GM18526 (cell line): Measurements from ENCODE around the gene SPOPL.

Experiments used
- POLR2A ChIP-seq: IDR thresholded peaks from 3 replicates; pipeline ENCODE4 v1.6.1; 2011; ENCODE audit not compliant: insufficient read length; ENCODE audit errors: extremely low read depth

The SPOPL gene

GRCh38 chr2:138490673-138491494, 10.7 kb upstream of the SPOPL start:
- no peak for TF ChIP-seq POLR2A

- no peak for TF ChIP-seq POLR2A
Observed at GRCh38 chr2:138491495-138491862, 10.1 kb upstream of the SPOPL start.

- TF ChIP-seq POLR2A = no peak
Observed at GRCh38 chr2:138492160-138492559, 9.4 kb upstream of the SPOPL start.

GRCh38 chr2:138493334-138493733, 8.2 kb upstream of the SPOPL start:
- TF ChIP-seq POLR2A = no peak

GRCh38 chr2:138494265-138494966, 7.2 kb upstream of the SPOPL start:
- TF ChIP-seq POLR2A = no peak

GRCh38 chr2:138495384-138495783, 6.2 kb upstream of the SPOPL start:
- TF ChIP-seq POLR2A = no peak

GRCh38 chr2:138496096-138496651, 5.4 kb upstream of the SPOPL start:
- no peak for TF ChIP-seq POLR2A

- TF ChIP-seq POLR2A = no peak
Observed at GRCh38 chr2:138497294-138497693, 4.3 kb upstream of the SPOPL start.

- TF ChIP-seq POLR2A = no peak
Observed at GRCh38 chr2:138499684-138500083, 1.9 kb upstream of the SPOPL start.

GRCh38 chr2:138500592-138501424, 762 bp upstream of the SPOPL start:
- TF ChIP-seq POLR2A = no peak

GRCh38 chr2:138502255-138503086, 901 bp downstream of the SPOPL start:
- no peak for TF ChIP-seq POLR2A

- TF ChIP-seq POLR2A = no peak
Observed at GRCh38 chr2:138503087-138503442, 1.5 kb downstream of the SPOPL start.

GRCh38 chr2:138503652-138504051, 2.1 kb downstream of the SPOPL start:
- TF ChIP-seq POLR2A = no peak

GRCh38 chr2:138504092-138504491, 2.5 kb downstream of the SPOPL start:
- no peak for TF ChIP-seq POLR2A
